WERI-Rb-1 (cell line): Measurements from ENCODE around the gene COL20A1.
A peak's percentile ranks its signal among the peaks of the same experiment; 100 is the strongest.
"Not testable (repeated sequence)": the region's sequence is repeated elsewhere in the genome, so short reads cannot be mapped to it uniquely, and the experiment has no call there.

ENCODE experiments used
- DNase-seq: peaks from one replicate; pipeline ENCODE4 v3.0.0-alpha.2; 2020
- H3K27ac ChIP-seq: fragments of 250-450 bp; sonication (Bioruptor Pico); 2 replicates; pipeline ENCODE4 v1.5.1; 2020; ENCODE audit warnings: mild to moderate bottlenecking, moderate library complexity
- H3K27me3 ChIP-seq: fragments of 250-450 bp; sonication (Bioruptor Pico); 2 replicates; pipeline ENCODE4 v1.5.1; 2021; ENCODE audit warnings: mild to moderate bottlenecking, low read depth, moderate library complexity; ENCODE audit not compliant: insufficient read depth, severe bottlenecking
- H3K36me3 ChIP-seq: fragments of 250-450 bp; sonication (Bioruptor Pico); 2 replicates; pipeline ENCODE4 v1.5.1; 2020; ENCODE audit warnings: mild to moderate bottlenecking, moderate library complexity
- H3K4me3 ChIP-seq: 2 replicates; pipeline ENCODE4 v1.5.1; 2011; ENCODE audit warnings: low read depth, mild to moderate bottlenecking, control low read depth, low read length
- H3K9me3 ChIP-seq: fragments of 250-450 bp; sonication (Bioruptor Pico); 2 replicates; pipeline ENCODE4 v1.5.1; 2021; ENCODE audit warnings: mild to moderate bottlenecking, moderate library complexity; ENCODE audit not compliant: severe bottlenecking
- CTCF ChIP-seq: IDR thresholded peaks from 2 replicates; pipeline ENCODE4 v1.5.1; 2011; ENCODE audit warnings: low read depth, mild to moderate bottlenecking, control low read depth, inconsistent platforms, low read length

The COL20A1 gene

GRCh38 chr20:63379296-63379695 lies 86.3 kb downstream of the COL20A1 start:
- no peak overlapping the region for H3K27ac ChIP-seq
- H3K9me3 ChIP-seq: no peaks in the 10 kb centered on the region
- no peaks in the 10 kb centered on the region for H3K27me3 ChIP-seq
- H3K36me3 ChIP-seq: no peaks in the 10 kb centered on the region
- no peak for TF ChIP-seq CTCF
- DNase-seq: no peak
- no peak overlapping the region for H3K4me3 ChIP-seq

GRCh38 chr20:63379872-63380271 lies 86.9 kb downstream of the COL20A1 start:
- not testable (repeated sequence) for H3K36me3 ChIP-seq

GRCh38 chr20:63380346-63380870 lies 87.4 kb downstream of the COL20A1 start:
- no peak for TF ChIP-seq CTCF
- Histone ChIP-seq H3K27ac (no peak overlapping the region), H3K27me3 (no peaks in the 10 kb centered on the region), H3K36me3 (no peaks in the 10 kb centered on the region), H3K9me3 (no peaks in the 10 kb centered on the region), H3K4me3 (no peak overlapping the region)
- no peak for DNase-seq

More at GRCh38 chr20:63379872-63380271, 86.9 kb downstream of the COL20A1 start:
- H3K9me3 ChIP-seq, DNase-seq, H3K27me3 ChIP-seq, H3K27ac ChIP-seq, H3K4me3 ChIP-seq: not testable (repeated sequence)

GRCh38 chr20:63381781-63382431 lies 88.9 kb downstream of the COL20A1 start:
- H3K27ac ChIP-seq: no peak overlapping the region
- H3K27me3 ChIP-seq: no peaks in the 10 kb centered on the region
- H3K4me3 ChIP-seq: no peak overlapping the region
- peaks cover 11% of the 10 kb centered on the region for H3K9me3 ChIP-seq
- peak; percentile 96 for TF ChIP-seq CTCF
- DNase-seq: peak; percentile 53
- H3K36me3 ChIP-seq: no peaks in the 10 kb centered on the region

GRCh38 chr20:63382551-63383300 lies 89.7 kb downstream of the COL20A1 start:
- H3K27me3 ChIP-seq: no peaks in the 10 kb centered on the region
- peaks cover 16% of the 10 kb centered on the region for H3K9me3 ChIP-seq
- H3K4me3 ChIP-seq: no peak overlapping the region
- no peak for DNase-seq
- TF ChIP-seq CTCF: no peak
- no peaks in the 10 kb centered on the region for H3K36me3 ChIP-seq
- no peak overlapping the region for H3K27ac ChIP-seq

GRCh38 chr20:63383556-63383955 lies 90.6 kb downstream of the COL20A1 start:
- H3K36me3 ChIP-seq: no peaks in the 10 kb centered on the region
- no peak overlapping the region for H3K4me3 ChIP-seq
- DNase-seq: no peak
- no peak overlapping the region for H3K27ac ChIP-seq
- H3K27me3 ChIP-seq: no peaks in the 10 kb centered on the region
- peaks cover 22% of the 10 kb centered on the region for H3K9me3 ChIP-seq
- TF ChIP-seq CTCF: no peak
